Activated effector memory CD4-positive, alpha-beta T cell treated with Interleukin-2 at 50 U/mL for 16 hours (primary cell): Measurements from ENCODE around the gene SYNGR2.
A peak's percentile ranks its signal among the peaks of the same experiment; 100 is the strongest.

ENCODE experiments used
- DNase-seq: peaks from one replicate; pipeline ENCODE4 v3.0.0-alpha.2; 2020

SYNGR2 gene

DNA sequence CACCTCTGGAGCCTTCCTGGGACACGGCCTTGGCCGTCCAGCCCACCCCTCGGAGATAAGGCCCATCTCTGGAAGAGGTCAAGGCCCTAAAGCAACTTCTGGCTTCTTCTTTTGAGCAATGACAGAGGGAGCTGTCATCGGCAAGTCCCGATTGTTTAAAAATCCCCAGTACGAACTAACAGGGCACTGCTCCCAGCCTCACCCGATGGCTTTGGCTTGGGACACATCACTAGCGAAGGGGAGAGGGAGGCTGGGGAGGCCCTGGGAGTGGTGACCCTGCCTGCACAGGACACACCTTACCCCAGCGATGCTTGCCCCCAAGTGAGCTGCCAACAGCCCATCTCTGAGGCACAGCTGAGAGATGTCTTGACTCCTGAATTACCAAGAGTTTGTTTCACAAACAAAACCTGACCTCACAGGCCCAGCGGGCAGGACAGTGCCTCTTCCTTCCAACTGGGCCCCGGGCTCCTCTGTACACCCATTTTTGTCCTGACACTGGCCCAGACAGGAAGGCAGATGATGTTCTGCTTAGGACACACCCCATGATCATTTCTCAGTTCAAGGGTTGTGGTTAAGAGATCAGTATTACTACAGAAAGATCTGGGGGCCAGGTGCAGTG, 4.8 kb downstream of the SYNGR2 start:
- DNase-seq: no peak

- DNase-seq: no peak
These were observed 6.0 kb downstream of the SYNGR2 start for GRCh38 chr17:78174346-78174869.

DNA sequence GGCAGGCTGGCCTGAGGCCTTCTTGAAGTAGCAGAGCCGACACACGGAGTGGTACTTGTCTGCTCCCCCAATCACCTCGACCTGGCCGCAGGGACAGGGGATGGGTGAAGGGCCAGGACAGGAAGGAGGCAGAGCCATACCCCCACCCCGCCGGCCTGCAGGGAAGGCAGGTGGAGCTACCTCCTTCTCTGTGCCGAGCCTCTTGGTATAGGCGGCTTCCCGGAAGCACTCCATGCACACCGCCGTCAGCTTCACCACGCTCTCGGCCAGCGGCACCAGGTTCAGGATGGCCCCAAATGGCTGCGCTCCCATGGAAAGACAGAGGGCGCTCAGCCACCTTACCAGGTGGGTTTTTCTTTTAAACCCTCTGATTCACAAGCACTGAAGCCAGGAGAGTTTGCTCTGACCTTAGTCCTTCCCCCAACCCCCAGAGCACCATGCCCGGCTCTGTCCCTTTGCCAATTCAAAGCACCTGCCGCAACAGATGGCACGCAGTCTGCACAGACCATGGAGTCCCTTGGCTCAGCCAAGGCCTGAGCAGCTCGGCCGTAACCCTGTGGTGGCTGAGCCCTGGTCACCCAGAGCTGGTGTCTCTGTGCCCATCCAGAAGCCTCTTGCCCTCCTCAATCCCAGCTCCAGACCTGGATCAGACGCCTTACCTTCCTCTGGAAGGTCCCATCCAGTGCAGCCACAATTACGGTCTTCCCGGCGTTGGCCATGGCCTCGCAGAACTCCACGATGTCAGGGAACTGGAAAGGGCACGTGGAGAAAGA, 6.7 kb downstream of the SYNGR2 start:
- no peak for DNase-seq

DNA sequence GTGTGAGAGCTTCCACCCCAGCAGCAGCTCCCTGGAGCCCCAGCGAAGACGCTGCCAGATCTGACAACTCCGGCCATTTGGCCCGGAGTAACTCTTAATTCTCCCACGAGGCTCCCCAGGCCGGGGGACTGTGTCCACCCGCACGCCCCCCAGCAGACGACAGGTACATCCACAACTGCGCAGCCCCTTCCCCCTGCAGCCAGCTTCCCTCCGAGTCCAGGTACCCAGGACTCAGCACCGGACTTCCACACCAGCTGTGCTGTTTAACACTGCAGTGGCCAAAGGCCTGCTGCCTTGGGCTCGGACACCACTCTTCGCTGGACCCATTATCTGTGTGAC, 7.2 kb downstream of the SYNGR2 start:
- no peak for DNase-seq

DNA sequence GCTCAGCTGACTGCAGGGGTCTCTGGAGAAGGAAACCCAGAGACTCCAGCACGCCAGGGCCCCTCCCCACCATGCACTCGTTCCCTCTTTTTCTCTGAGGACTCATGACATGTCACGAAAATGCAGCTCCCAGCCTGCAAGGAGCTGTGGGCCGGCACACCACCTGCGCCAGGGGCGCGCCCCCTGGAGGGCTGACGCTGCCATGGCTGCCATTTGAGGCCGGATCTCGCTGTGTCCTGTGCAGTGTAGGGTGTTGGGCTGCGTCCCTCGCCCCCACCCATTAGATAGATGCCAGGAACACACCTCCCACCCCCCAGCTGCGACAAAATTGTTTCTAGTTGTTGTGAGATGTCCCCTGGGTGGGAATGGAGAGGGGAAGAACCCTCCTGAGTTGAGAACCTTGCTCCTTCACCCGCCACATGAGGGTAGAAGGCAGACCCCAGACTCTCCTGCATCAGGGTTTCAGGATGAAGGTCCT, 8.2 kb downstream of the SYNGR2 start:
- DNase-seq: peak; percentile 68

- no peak for DNase-seq
These were observed 11.0 kb downstream of the SYNGR2 start for GRCh38 chr17:78179372-78179771.

GRCh38 chr17:78180083-78180482, 11.7 kb downstream of the SYNGR2 start:
- no peak for DNase-seq

DNA sequence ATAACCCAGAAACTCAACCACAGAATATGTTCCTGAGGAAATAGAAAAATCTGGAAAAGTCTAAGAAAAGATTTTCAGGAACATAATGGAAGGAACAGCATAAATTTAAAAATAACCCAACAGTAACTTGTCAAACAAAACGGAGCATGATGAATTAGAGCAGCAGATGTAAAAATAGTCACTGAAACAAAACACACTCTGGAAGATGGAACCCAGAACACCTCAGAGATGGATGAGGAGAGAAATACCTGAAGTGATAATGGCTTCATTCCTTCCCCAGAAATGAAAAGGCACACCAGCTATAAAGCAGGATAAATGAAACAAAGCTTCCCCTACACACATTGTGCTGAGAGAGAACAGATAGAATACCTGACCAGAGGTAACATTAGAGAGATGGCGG, 12.1 kb downstream of the SYNGR2 start:
- no peak for DNase-seq

DNA sequence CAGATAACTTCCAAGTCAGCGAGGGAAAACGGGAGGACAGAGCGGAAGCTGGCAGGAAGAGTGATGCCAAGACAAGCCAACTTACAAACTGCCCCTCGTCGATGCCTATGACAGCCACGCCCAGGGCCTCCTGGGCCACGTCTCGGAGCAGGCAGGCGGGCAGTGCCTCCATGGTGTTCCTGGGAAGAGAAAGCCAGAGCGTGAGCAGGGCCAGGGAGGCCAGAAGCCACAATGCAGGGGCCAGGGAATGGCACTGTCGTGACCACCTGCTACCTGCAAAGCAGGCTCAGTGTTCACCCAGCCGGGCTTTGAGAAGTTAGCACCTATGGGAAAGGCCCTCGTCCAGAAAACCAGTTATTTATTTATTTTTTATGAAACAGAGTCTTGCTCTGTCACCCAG, 14.1 kb downstream of the SYNGR2 start:
- no peak for DNase-seq

GRCh38 chr17:78183916-78184315, 15.5 kb downstream of the SYNGR2 start:
- no peak for DNase-seq

DNA sequence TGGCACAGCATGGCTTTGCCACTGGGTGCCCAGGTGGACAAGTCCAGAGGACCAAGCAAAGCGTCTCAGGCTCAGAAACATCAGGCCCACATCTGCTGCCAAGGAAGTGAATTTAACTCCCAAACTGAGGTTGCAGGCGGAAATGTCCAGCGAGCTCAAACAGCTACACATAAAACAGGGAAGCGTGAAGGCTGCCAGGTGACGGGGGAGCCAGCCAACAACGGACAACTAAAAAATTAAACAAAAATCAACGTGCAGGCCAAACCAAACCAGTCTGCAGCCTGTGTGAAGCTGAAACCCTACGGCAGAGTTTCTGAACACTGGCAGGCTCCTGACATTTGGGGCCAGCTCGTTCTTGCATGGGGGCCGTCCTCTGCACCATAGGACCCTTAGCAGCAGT, 16.0 kb downstream of the SYNGR2 start:
- DNase-seq: no peak

GRCh38 chr17:78184868-78185267, 16.5 kb downstream of the SYNGR2 start:
- DNase-seq: no peak

DNA sequence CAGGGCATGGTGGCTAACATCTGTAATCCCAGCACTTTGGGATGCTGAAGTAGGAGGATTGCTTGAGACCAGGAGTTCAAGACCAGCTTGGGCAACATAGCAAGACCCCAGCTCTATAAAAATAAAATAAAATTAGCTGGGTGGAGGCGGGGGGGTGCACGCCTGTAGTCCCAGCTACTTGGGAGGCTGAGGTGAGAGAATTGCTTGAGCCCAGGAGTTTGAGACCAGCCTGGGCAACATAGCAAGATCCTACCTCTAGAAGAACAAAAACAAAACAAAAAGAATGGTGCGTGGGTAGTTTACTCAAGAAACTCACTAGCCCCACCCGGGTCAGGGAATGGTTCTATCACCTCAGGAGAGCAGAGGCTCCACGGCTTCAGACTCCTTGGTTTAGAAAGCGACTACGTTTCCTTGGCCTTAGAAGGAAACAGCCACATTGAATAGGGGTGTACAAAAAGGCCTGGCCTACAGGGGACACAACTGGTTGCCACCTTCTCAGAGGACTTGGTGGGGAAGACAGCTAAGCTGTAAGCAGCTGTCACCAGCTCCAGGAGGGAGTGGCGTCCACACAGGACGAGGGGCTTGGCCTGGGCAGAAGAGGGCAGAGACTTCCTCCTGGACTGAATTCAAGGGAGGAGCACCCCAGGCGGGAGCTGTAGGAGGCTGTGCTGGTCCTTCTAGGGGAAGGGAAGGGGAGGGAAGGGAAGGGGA, 17.8 kb downstream of the SYNGR2 start:
- DNase-seq: no peak

DNA sequence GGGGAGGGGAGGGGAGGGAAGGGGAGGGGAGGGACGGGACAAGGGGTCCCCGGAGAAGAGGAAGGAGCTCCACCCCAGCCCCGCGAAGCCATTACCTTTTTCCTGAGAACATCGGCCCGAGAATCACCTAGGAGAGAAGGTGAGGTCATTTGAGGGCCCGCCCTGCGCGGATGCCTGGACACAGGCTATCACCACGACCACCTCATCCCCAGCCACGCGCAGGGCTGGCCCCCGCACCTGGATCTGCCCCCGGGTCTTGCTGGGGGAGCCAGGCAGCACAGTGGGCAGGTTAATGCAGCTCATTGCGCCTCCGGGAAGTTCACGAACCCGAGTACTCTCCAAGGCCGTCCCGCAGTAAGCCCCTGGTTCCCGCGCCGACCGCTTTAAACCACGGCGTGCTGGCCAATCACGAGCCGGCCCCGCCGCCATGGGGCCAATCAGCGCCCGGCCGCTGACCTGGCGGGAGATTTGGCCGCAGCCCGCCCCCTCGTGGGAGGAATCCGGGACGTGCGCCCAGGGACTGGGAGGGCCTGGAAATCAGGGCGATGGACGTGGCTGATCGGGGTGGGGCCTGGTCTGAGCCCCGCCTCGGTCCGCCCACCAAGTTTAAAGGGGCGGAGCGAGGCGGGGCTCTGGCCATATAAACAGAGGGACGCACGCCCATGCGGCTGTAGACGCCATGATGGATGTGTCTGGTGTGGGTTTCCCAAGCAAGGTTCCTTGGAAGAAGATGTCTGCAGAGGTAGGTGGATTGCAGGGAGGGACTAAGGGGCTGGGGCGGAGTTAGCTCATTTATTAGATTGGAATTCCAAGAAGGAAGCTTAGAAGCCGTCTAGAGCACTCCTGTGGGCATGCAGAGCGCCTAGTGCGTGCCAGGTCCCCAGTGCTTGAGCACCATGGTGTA, 18.6 kb downstream of the SYNGR2 start, which contains the start of the genes AFMID and TK1:
Gene AFMID (plus strand): TSS at position 671 of the 904 bp plus-strand sequence. CDS start 9 bp downstream, at position 680.
Gene TK1 (minus strand): TSS at position 361 of the 904 bp plus-strand sequence. CDS start 58 bp downstream, at position 303.
- peak; percentile 75 for DNase-seq

DNA sequence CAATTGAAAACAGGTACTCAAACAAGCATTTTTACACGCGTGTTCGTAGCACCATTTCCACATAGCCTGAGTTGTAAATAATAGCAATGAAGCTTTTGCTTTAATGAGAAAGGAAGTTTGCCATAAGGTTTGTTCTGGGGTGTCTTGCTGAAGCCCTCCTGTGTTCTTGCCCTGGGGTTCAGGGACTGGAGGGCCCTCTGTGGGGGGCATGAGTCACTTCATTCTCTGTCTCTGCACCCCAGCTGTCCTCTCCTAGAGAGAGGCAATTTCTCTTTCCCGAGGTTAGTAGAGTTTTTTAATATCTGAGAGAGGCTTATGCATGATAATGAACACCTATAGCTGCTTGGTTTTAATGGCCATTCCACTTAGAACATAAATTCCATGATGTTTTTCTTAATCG, 28.3 kb downstream of the SYNGR2 start:
- DNase-seq: no peak

DNA sequence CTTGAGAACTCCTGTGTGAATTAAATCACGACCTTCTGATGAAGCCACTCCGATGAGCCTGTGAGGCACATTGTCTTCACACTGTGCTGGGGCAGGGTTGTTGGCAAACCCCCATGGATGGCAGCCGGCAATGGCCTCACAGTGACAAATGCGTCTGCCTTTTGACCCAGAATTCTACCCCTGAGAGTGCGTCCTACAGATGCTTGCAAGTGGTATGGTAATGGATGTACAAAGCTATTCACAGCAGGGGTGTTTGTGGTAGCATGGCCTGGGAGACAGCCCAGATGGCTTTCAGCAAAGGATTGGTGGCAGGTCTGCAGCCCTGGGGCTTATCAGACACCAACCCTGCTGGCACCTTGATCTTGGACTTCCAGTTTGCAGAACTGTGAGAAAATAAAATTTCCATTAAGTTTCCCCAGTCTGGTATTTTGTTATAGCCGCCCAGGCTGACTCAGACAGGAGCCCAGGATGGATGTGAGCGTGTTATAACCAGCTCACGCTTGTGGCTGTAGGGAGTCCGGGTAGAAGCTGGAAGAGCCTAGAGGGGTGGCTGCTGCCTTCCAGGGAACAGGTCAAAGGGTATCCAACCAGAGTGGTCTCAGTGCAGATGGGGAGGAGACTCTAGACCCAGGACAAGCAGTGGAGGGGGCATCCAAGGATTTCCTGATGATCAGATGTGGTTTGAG, 28.9 kb downstream of the SYNGR2 start:
- no peak for DNase-seq

- no peak for DNase-seq
These were observed 32.1 kb downstream of the SYNGR2 start for GRCh38 chr17:78200451-78200850.

DNA sequence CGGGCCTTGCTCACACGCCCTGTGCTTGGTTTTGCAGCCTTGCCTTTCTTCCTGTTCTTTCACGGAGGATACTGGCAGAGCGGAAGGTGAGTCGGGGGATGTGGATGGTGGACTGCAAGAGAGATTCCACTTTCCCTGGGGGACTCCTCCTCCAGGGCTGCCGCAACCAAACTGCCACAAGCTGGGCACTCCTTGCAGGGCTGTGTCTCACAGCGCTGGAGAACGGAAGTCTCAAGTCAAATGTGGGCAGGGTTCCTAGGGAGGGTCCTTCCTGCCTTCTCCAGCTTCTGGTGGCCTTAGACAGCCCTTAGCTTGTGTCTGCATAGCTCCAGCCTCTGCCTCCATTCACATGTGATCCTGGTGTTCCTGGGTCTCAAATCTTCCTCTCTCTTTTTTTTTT, 34.3 kb downstream of the SYNGR2 start:
- no peak for DNase-seq

DNA sequence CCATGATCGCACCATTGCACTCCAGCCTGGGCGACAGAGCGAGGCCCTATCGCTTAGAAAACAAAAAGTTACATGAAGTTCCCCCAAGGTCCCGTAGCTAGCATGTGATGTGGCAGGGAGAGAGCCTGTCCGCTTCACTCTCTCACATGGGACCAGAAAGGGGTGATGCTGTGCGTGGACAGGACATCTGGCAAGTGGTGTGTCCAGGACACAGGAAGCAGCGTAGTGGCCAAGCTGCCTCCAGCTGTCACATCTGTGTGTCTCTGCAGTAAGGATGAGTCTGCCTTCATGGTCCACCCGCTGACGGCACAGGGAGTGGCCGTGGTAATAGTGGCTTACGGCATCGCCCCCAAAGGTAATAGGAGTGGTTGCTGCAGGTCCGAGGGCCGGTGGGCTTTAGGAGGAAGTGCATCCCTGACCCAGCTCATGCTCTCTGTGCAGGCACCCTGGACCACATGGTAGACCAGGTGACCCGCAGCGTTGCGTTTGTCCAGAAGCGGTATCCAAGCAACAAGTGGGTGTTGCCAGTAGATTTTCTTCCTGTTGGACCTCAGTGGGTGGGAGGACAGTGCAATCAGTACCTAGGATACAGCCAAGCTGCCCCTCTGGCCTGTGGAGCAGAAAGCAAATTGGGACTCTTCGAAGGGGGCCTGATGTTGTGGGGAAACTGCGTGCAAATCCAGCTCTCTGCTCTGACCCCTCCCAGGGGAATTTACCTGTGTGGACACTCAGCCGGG, 36.2 kb downstream of the SYNGR2 start:
- DNase-seq: no peak

GRCh38 chr17:78205124-78205775, 36.9 kb downstream of the SYNGR2 start:
- no peak for DNase-seq

GRCh38 chr17:78206298-78206697, 37.9 kb downstream of the SYNGR2 start:
- no peak for DNase-seq
